ENCODE results near the gene AFF4. TPM values are rescaled to one million over a fixed set of nuclear protein-coding genes. Genes with fewer than 3 reads are reported as not detected.
A peak's percentile ranks its signal among the peaks of the same experiment; 100 is the strongest.

The AFF4 gene
- polyA plus RNA-seq, 1 donor: 44.0 TPM

DNA sequence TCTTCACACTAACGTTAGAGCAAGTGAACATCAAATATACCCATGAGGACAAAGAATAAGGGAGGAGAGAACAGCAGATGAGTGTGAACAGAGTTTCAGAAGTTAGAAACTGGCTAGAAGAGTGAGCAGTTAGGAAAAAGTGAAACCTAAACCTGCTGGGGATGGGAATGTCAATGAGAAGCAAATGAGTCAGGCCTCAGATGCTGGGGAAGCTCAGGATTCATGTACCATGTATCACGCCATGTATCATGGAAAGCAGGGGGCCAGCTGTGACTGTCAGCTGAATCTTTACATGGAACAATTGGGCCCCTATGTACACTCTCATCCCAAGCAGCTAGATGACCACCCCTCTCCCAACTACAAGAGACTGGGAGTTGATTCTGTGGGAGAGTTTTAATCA, 113.4 kb downstream of the AFF4 start:
- DNase-seq: no peak

- DNase-seq: no peak
These were observed 114.1 kb downstream of the AFF4 start for GRCh38 chr5:132849347-132849746.

DNA sequence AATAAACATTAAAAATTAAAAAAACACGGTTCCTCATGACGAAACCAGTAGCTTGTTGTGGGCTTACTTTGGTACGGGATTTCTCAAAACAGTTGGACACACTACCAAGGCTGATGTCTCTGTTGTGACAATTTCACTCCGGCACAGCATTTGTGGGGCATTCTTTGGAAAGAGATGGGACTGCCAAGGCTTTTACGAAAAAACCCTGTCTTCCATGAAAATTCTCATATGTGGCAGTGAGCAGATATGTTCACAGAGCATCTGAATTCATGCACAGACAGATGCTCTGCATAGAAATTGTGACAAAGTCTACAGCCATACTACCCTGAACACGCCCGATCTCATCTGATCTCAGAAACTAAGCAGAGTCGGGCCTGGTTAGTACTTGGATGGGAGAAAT, 115.2 kb downstream of the AFF4 start:
- no peak for DNase-seq

- no peak for DNase-seq
These were observed 122.1 kb downstream of the AFF4 start for GRCh38 chr5:132841305-132841704.

DNA sequence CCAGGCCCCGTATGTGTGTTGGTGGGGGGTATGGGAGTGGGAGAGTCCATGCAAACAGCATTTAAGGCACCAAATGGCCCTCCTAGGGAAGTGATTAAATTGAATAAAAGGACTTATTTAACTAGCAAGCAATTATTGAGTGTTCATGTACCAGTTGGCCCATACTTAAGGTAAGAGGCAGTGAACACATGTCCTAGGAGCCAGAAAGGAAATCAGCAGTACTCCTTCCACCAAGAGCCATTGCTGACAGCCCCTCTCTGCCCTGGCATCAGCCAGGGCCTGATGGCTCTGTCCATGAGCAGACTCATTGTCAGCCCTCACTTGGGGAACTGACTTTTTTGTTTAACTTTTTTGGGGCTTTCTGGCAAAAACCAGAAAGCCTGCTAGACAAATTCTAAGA, 122.5 kb downstream of the AFF4 start:
- DNase-seq: no peak

DNA sequence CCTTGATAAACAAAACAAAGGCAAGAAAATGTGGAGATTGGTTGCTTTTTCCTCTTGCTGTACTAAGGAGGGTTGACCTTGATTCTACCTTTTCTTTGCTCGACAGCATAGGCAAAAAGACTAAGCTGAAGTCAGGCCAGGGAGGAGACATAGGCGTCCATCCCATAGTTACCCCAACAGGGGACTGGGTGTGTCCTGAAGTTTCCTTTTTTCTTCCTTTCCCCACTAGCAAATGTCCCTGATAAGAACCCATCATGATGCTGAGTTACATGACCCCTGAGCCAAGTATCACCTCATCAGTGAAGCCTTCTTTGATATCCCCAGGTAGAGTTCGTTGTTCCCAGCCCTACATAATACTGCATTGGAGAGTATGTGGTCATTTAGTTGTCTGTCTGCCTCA, 123.1 kb downstream of the AFF4 start:
- DNase-seq: no peak

DNA sequence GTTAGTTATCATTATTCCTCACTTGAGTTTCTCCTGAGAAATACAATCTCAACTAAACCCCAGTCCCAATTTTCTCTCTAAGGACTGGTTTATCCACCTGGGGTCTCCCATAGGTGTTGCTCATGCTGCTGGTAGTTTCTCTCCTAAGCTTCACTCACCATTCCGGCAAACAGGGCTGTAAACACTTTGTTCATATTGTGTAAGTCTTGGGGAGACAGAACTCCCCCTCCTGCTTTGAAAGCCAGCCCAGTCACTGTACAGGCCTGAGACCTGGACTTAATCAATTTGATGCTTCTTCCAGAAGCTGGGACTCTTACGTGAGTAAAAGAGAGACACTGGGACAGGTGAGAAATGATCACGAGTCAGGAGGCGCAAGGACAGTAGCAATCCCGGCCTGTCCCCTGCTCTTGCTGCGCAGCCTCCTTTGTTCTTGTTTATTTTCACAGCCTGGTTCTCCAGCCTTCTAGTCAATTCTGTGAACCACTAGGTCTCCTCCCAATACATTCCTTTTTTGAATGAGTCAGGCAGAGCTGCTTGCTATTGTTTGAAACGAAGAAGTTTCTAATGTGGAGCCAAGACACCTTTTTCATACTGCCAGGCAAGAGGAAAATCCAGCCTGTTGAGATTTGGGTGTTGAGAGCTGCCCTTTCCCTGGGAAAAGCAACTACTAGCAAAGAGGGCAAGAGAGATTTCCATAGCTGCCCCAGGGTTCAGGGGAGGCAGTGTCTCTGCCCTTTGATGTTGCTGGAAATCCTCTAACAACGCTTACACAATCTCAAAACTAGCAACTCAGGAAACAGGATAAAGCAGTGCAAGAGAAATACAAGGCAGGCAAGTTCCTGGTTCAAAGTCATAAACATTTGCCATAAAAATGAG, 123.8 kb downstream of the AFF4 start:
- no peak for DNase-seq

DNA sequence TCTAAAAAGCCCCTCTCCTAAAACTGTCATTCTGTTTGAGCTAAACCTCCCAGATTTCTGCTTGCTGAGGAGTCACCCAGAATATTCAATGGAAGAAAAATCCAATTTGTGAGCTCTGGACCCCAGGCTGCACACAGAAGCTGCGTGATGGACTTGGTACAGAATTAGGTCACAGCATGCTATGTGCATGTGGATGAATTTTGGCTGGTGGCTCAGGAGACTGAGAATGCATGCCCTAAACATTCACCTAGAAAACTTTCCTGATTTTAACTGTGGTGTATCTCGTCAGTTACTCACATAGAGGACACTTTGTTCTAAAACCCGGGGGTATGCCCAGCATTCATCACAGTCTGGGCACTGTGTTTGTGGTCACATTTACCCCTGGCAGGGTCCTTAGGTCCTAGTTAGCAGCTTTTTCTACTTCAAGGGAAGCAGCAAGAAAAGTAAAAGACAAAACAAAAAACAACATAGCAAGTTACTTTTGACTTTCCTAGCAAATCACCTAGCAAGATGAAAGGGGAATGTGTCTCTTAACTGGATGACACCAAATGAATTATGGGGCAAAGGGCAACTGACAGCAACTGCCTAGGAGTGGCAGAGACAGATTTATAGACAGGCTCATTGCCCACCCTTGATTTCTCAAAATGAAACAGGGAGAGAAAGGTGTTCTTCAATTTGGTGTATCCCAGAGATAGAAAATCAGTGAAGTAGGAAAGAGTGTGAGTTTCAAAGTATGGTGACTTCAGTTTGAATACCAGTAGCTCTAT, 124.7 kb downstream of the AFF4 start:
- no peak for DNase-seq

DNA sequence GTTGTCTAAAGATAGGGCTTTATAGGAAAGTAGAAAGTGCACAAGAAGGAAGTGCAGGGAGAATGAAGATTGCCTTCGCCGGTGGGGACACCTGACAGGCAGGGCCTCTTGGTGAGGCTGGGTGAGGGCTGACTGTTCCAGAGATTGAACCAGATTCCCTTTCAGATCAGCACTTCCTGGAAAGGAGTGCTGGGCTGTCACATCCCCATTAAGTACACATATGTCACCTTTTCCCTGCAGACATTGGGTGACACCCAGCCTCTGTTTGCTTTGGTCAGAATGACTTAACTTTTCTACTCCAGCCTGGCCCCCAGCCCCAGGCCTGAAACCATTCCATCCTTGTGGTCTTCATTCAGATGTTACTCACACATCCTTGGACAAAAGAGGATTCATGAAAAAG, 125.6 kb downstream of the AFF4 start:
- DNase-seq: no peak

GRCh38 chr5:132836852-132837251, 126.6 kb downstream of the AFF4 start:
- DNase-seq: no peak

- no peak for DNase-seq
These were observed 129.4 kb downstream of the AFF4 start for GRCh38 chr5:132834057-132834456.

DNA sequence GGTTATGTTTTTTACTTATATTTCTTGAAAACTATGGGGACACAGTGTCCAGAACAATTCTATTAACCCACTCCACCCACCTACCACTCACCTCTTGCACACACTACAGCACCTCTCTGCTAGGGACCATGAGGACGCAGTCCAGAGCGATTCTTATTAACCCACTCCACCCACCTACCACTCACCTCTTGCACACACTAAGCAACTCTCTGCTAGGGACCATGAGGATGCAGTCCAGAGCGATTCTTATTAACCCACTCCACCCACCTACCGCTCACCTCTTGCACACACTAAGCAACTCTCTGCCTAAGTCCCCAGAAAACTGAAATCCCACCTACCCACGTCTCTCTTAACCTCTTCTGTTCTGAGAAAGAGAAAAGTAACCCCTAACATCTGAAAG, 130.8 kb downstream of the AFF4 start:
- DNase-seq: no peak

- DNase-seq: no peak
These were observed 132.2 kb downstream of the AFF4 start for GRCh38 chr5:132831095-132831860.

DNA sequence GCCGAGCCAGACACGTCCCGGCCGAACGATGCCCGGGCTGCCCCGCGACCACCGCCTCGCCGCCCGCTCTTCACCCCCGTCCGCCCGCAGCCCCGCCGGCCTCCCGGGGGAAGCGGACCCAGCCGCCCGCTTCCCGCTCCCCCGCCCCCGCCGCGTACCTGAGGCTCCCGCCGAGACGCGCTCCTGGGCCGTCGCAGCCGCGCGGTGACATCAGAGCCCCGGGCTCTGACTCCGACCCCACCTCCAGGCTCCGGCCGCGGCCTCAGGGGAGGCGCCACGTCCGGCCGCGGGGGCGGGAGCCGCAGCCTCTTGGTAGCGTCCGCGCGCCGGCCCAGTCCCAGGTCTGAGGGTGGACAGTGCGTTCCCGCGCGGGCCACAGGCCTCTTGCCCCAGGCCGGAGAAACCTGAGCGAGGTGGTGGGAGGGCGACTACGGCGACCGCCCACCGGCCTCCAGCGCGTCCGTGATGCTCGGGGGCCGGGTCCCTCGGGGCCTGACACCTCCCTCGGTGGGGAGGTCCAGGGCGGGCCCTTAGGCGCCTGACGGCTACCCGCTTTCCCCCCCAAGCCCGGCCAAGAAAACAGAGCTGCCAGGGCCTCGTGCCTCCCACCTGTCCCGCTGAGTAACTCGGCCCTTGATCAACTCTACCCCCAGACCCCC, 132.9 kb downstream of the AFF4 start, which contains the start of gene SHROOM1:
Gene SHROOM1 (minus strand): TSS at position 212 of the 659 bp plus-strand sequence. CDS start 4,507 bp downstream, outside the sequence.
- peak; percentile 51 for DNase-seq

GRCh38 chr5:132829742-132830435, 133.5 kb downstream of the AFF4 start:
- peak; percentile 86 for DNase-seq

- no peak for DNase-seq
These were observed 134.5 kb downstream of the AFF4 start for GRCh38 chr5:132828846-132829494.

GRCh38 chr5:132827943-132828673, 135.3 kb downstream of the AFF4 start:
- DNase-seq: no peak

DNA sequence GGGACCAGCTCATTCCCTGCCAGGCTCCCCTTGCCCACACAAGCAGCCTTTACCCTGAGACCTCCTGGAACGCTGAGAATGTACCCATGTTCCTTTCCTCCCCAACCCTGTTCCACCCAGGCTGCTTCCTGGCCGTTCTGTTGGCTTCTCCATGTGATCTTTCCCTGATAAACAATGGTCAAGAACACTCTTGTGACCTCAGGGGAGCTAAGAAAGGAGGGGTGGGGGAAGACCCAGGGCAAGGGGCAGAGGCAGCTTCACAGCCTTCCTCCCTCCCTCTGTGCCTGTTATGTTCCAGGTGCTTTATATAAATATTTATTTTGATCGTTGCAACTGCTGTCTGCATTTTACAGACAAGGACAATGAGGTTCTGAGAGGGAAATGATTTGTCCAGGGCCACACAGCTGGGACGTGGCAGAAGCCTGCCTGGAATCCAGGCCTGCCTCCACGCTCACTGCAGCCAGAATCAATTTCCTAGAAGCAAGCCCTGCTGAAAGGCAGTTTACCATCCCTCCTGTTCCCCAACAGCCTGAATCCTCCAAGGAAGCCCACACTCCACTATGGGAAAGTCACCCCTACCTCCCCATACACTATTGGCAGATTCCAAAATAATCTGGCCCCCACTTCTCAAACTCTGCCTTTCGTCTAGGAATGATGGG, 136.9 kb downstream of the AFF4 start:
- no peak for DNase-seq

- no peak for DNase-seq
These were observed 137.5 kb downstream of the AFF4 start for GRCh38 chr5:132825834-132826391.
